ENCODE data around the gene OCRL.

DNA sequence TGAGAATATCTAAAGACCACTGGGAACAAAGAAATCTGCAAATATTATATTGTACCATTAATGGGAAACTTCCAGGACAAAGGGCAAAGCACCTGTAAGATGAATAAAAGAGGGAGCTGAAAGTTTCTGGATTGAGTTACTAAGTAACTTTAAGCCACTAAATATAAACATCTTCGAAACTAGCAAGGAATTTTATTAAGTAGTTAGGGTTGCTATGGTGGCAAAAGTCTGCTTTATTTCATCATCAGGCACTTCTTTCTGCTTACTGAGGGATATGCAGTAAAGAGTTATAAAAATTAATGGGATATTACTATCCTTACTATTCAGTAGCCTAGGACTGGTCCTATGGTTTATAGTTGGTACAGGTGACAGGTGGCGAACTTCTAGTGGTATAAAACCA is 49.7 kb upstream of the OCRL start:
- TF ChIP-seq, protein P1, sequence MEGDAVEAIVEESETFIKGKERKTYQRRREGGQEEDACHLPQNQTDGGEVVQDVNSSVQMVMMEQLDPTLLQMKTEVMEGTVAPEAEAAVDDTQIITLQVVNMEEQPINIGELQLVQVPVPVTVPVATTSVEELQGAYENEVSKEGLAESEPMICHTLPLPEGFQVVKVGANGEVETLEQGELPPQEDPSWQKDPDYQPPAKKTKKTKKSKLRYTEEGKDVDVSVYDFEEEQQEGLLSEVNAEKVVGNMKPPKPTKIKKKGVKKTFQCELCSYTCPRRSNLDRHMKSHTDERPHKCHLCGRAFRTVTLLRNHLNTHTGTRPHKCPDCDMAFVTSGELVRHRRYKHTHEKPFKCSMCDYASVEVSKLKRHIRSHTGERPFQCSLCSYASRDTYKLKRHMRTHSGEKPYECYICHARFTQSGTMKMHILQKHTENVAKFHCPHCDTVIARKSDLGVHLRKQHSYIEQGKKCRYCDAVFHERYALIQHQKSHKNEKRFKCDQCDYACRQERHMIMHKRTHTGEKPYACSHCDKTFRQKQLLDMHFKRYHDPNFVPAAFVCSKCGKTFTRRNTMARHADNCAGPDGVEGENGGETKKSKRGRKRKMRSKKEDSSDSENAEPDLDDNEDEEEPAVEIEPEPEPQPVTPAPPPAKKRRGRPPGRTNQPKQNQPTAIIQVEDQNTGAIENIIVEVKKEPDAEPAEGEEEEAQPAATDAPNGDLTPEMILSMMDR (IDR thresholded peaks at IDR 0.05), result no peak
- TF ChIP-seq POLR2A (IDR thresholded peaks at IDR 0.05) (no peak), EP300 (IDR thresholded peaks at IDR 0.05) (no peak)
